ENCODE measurements around the gene MLKL. TPM values are rescaled to one million over a fixed set of nuclear protein-coding genes. Genes with fewer than 3 reads are reported as not detected.

The MLKL gene
- total and polyA plus RNA-seq, 2 of the 13 experiments (the other 11 are each of a cell fraction or from before 2014, with no cell fraction given) = 6.4 to 10.7 TPM

GRCh38 chr16:74695450-74696422 is 4.9 kb downstream of the MLKL start (continued):
- TF ChIP-seq TRAFD1 (CRISPR knock-in tag; IDR thresholded peaks at IDR 0.05; ENCODE audit: borderline replicate concordance) = no peak
- no peak for TF ChIP-seq ZNF737 (CRISPR knock-in tag; IDR thresholded peaks at IDR 0.05; ENCODE audit: borderline replicate concordance)
- TF ChIP-seq LRRFIP1 (CRISPR knock-in tag; conservative IDR thresholded peaks at IDR 0.05) = no peak
- no peak for TF ChIP-seq ZNF317 (CRISPR knock-in tag; IDR thresholded peaks at IDR 0.05)
- no peak for TF ChIP-seq SMARCC2 (IDR thresholded peaks at IDR 0.05)
- TF ChIP-seq ZBTB14 (CRISPR knock-in tag; IDR thresholded peaks at IDR 0.05) = no peak
- TF ChIP-seq NCOA1 (CRISPR knock-in tag; IDR thresholded peaks at IDR 0.05) = no peak
- TF ChIP-seq HDAC2 (CRISPR knock-in tag; IDR thresholded peaks at IDR 0.05) = peak; percentile 65
- peak; percentile 75 for TF ChIP-seq ELF1 (CRISPR knock-in tag; IDR thresholded peaks at IDR 0.05)
- TF ChIP-seq THAP9 (CRISPR knock-in tag; IDR thresholded peaks at IDR 0.05; ENCODE audit: borderline replicate concordance) = peak; percentile 76; the same call in 1 of the 2 replicates
- 0 out of 2 replicates have a peak, but pooled peaks have one; percentile 18 for TF ChIP-seq ATF1 (CRISPR knock-in tag; IDR thresholded peaks at IDR 0.05)
- 0 out of 2 replicates have a peak, but pooled peaks have one; percentile 2 for TF ChIP-seq HNF4G (IDR thresholded peaks at IDR 0.05; ENCODE audit: borderline replicate concordance, low read depth, low read length)
- TF ChIP-seq HNF4G (CRISPR knock-in tag; IDR thresholded peaks at IDR 0.05; ENCODE audit: borderline replicate concordance, low read depth) = no peak
- TF ChIP-seq SMC3 (IDR thresholded peaks at IDR 0.05; ENCODE audit: low read length) = no peak
- no peak; the same call in 1 of the 2 replicates for TF ChIP-seq HIC2 (CRISPR knock-in tag; IDR thresholded peaks at IDR 0.05; ENCODE audit: low read depth)

All from HepG2 (cell line).